ENCODE data around the gene DNAAF3. TPM values are rescaled to one million over a fixed set of nuclear protein-coding genes. Genes with fewer than 3 reads are reported as not detected.

The DNAAF3 gene
- total RNA-seq, 2 experiments from 2014 or later, result not detected

- no peak overlapping the region for H3K27ac Mint-ChIP-seq
- ChIA-PET POLR2A (interaction anchor here (0.6 kb wide), 1 partner anchor 243 kb away, joined by 5 read pairs; no protein-coding TSS in a partner anchor), CTCF (interaction anchor here (0.7 to 2.3 kb wide), 6 partner anchors 10 to 366 kb away, joined by 3 to 10 read pairs (median 6); no protein-coding TSS in a partner anchor)
- peaks cover 4% of the 10 kb centered on the region for H3K4me1 Mint-ChIP-seq
- H3K4me3 Mint-ChIP-seq, result no peak overlapping the region
- H3K36me3 Mint-ChIP-seq (ENCODE audit: low read depth), result no peaks in the 10 kb centered on the region
- no peak for DNase-seq
- peaks cover 23% of the 10 kb centered on the region for H3K27me3 Mint-ChIP-seq
- no peaks in the 10 kb centered on the region for H3K9me3 Mint-ChIP-seq
Observed at GRCh38 chr19:55141696-55142095, 24.7 kb downstream of the DNAAF3 start.

GRCh38 chr19:55137915-55138314 is 28.5 kb downstream of the DNAAF3 start:
- Mint-ChIP-seq H3K27ac (no peak overlapping the region), H3K4me3 (no peak overlapping the region), H3K9me3 (no peaks in the 10 kb centered on the region), H3K27me3 (peaks cover 12% of the 10 kb centered on the region), H3K4me1 (peaks cover 2% of the 10 kb centered on the region), H3K36me3 (ENCODE audit: low read depth) (no peaks in the 10 kb centered on the region)
- no peak for DNase-seq
- ChIA-PET POLR2A (no interaction called here), CTCF (interaction anchor here (1.2 kb wide), 1 partner anchor 366 kb away, joined by 3 read pairs; no protein-coding TSS in a partner anchor)

GRCh38 chr19:55136399-55137102 is 29.9 kb downstream of the DNAAF3 start:
- no peak overlapping the region for H3K27ac Mint-ChIP-seq
- peaks cover 2% of the 10 kb centered on the region for H3K4me1 Mint-ChIP-seq
- H3K27me3 Mint-ChIP-seq, result peaks cover 15% of the 10 kb centered on the region
- H3K4me3 Mint-ChIP-seq, result no peak overlapping the region
- no peaks in the 10 kb centered on the region for H3K36me3 Mint-ChIP-seq (ENCODE audit: low read depth)
- ChIA-PET POLR2A (interaction anchor here (0.6 kb wide), 1 partner anchor 256 kb away, joined by 3 read pairs; no protein-coding TSS in a partner anchor), CTCF (interaction anchor here (1.1 to 1.2 kb wide), 2 partner anchors 47 to 255 kb away, joined by 3 to 5 read pairs; no protein-coding TSS in a partner anchor)
- H3K9me3 Mint-ChIP-seq, result no peaks in the 10 kb centered on the region
- DNase-seq, result no peak

- H3K4me3 Mint-ChIP-seq, result no peak overlapping the region
- no peak for DNase-seq
- H3K27ac Mint-ChIP-seq, result no peak overlapping the region
- POLR2A ChIA-PET, result no interaction called here
- peaks cover 18% of the 10 kb centered on the region for H3K27me3 Mint-ChIP-seq
- no peaks in the 10 kb centered on the region for H3K9me3 Mint-ChIP-seq
- H3K36me3 Mint-ChIP-seq (ENCODE audit: low read depth), result no peaks in the 10 kb centered on the region
- CTCF ChIA-PET, result no interaction called here
- no peaks in the 10 kb centered on the region for H3K4me1 Mint-ChIP-seq
Observed at GRCh38 chr19:55134736-55135135, 31.7 kb downstream of the DNAAF3 start.

DNA sequence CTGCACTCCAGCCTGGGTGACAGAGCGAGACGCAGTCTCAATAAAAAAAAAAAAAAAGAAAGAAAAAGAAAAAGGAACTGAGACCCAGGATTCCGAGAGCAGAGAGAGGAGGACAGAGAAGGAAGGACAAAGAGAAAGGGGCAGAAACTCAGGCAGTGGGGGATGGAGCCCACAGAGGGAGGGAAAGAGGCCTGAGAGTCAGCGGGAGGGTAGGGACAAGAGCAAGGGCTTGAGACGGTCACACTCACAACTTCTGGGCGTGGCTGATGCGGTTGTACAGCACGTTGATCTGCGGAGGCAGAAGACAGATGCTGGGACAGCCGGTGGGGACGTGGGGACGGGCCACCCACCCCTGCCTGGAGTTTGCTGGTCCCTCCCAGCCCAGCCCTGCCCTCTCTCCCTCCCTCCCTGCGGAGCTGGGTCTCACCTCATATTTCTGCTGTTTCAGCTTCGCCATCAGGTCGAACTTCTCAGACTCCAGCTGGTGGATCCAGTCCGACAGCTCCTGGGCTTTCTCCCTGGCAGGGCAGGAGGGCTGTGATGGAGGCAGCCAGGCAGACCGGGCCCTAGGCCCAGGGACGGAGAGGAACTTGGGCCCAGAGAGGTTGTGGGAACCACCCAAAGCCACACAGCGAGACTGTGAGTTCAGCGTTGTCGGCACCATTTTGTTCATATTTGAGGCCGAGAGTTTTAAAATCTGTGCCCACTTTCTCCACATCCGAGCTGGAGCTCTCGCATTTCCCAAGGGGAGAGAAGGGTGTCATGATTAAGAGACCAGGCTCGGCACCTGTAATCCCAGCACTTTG is 32.6 kb downstream of the DNAAF3 start:
- no peak overlapping the region for H3K4me3 Mint-ChIP-seq
- POLR2A ChIA-PET, result no interaction called here

DNA sequence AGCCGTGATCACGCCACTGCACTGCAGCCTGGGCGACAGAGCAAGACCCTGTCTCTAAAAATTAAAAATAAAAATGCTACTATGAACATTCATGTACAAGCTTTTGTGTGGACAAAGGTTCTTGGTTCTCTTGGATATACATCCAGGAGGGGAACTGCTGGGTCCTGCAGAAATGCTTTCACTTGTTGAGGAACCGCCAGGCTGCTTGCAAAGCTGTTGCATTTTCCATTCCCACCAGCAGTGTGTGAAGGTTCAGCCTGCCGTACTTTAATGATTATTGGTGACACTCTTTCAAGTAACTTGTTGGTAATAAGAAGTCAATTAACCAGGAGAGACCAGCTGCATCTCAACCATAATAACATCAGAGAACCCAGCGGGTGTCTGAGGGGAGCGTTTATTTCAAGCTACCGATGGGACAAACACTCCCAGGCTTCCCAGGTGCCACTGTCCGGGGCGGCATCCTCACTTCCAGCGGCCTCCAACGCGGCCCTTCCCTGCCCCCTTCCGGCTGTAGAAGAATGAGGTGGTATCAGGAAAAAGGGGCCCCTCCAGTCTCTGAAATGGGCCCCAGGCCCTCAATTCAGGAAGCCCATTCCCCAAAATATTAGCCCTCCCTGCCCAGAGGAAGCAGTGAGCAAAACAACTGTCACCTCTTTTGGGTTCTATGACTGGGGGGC is 33.8 kb downstream of the DNAAF3 start:
- Mint-ChIP-seq H3K4me3 (no peak overlapping the region), H3K36me3 (ENCODE audit: low read depth) (no peaks in the 10 kb centered on the region), H3K4me1 (no peaks in the 10 kb centered on the region), H3K27ac (no peak overlapping the region), H3K27me3 (peaks cover 19% of the 10 kb centered on the region), H3K9me3 (no peaks in the 10 kb centered on the region)
- DNase-seq, result no peak
- CTCF ChIA-PET, result interaction anchor here (1.1 to 1.2 kb wide), 2 partner anchors 25 to 251 kb away, joined by 3 to 4 read pairs; partner anchors contain the start of gene TNNI3
- POLR2A ChIA-PET, result no interaction called here

More for the DNA sequence above, 32.6 kb downstream of the DNAAF3 start:
- Mint-ChIP-seq H3K4me1 (no peaks in the 10 kb centered on the region), H3K27me3 (peaks cover 19% of the 10 kb centered on the region), H3K36me3 (ENCODE audit: low read depth) (no peaks in the 10 kb centered on the region), H3K27ac (no peak overlapping the region), H3K9me3 (no peaks in the 10 kb centered on the region)
- no peak for DNase-seq
- CTCF ChIA-PET, result no interaction called here

- H3K27me3 Mint-ChIP-seq, result peaks cover 21% of the 10 kb centered on the region
- H3K4me1 Mint-ChIP-seq, result no peaks in the 10 kb centered on the region
- DNase-seq, result no peak
- no peak overlapping the region for H3K27ac Mint-ChIP-seq
- no peak overlapping the region for H3K4me3 Mint-ChIP-seq
- H3K36me3 Mint-ChIP-seq (ENCODE audit: low read depth), result no peaks in the 10 kb centered on the region
- no peaks in the 10 kb centered on the region for H3K9me3 Mint-ChIP-seq
- ChIA-PET POLR2A (no interaction called here), CTCF (no interaction called here)
Observed at GRCh38 chr19:55131421-55131820, 35.0 kb downstream of the DNAAF3 start.

DNA sequence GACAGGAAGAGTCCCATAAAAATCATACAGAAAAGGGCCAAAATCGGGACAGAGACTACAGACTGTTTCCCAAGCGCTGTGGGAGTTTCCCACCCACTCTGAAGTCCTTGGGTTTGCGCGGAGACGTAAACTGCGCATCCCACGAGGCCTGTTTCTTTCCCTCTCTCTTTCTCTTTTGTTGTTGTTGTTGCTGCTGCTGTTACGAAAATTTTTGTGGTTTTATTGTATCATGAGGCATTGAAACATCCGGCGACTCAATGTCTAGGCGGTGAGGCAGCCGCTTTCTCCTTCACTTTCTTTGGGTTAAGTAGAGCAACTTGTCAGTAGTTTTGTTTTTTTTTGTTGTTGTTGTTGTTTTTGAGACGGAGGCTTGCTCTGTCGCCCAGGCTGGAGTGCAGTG is 47.4 kb downstream of the DNAAF3 start:
- peak overlapping the region; percentile 97 for H3K27ac Mint-ChIP-seq
- H3K9me3 Mint-ChIP-seq, result no peaks in the 10 kb centered on the region
- ChIA-PET POLR2A (no interaction called here), CTCF (no interaction called here)
- peaks cover 17% of the 10 kb centered on the region for H3K27me3 Mint-ChIP-seq
- peaks cover 38% of the 10 kb centered on the region for H3K4me1 Mint-ChIP-seq
- peak; percentile 49 for DNase-seq
- H3K4me3 Mint-ChIP-seq, result peak overlapping the region; percentile 100
- peaks cover 11% of the 10 kb centered on the region for H3K36me3 Mint-ChIP-seq (ENCODE audit: low read depth)

- Mint-ChIP-seq H3K9me3 (no peaks in the 10 kb centered on the region), H3K36me3 (ENCODE audit: low read depth) (peaks cover 11% of the 10 kb centered on the region), H3K4me1 (peaks cover 38% of the 10 kb centered on the region), H3K27ac (peak overlapping the region; percentile 97), H3K4me3 (peak overlapping the region; percentile 100), H3K27me3 (peaks cover 11% of the 10 kb centered on the region)
- DNase-seq, result peak; percentile 30
- CTCF ChIA-PET, result interaction anchor here (1.1 to 1.2 kb wide), 2 partner anchors 31 to 385 kb away, joined by 3 read pairs; no protein-coding TSS in a partner anchor
- POLR2A ChIA-PET, result interaction anchor here (0.6 kb wide), 1 partner anchor 53 kb away, joined by 7 read pairs; no protein-coding TSS in a partner anchor
Observed at GRCh38 chr19:55118401-55118991, 47.9 kb downstream of the DNAAF3 start.

DNA sequence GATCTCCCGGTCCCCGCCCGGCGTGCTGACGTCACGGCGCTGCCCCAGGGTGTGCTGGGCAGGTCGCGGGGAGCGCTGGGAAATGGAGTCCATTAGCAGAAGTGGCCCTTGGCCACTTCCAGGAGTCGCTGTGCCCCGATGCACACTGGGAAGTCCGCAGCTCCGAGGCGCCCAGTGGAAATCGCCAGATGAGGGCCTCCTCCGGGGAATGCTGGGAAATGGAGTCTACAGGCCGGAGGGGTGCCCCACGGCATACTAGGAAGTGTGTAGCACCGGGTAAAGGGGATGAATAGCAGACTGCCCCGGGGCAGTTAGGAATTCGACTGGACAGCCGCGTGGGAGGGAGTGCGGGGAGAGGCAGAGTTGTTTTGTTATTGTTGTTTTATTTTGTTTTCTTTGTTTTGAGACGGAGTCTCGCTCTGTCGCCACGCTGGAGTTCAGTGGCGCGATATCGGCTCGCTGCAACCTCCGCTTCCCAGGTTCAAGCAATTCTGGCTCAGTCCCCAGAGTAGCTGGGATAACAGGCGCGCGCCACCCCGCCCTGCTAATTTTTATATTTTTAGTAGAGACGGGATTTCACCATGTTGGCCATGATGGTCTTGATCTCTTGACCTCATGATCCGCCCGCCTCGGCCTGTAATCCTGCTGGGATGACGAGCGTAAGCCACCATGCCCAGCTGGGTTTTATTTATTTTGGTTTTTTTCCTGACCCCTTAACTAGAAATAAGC is 48.6 kb downstream of the DNAAF3 start:
- peak; percentile 98 for DNase-seq
- no peaks in the 10 kb centered on the region for H3K9me3 Mint-ChIP-seq
- CTCF ChIA-PET, result interaction anchor here (1.1 to 1.2 kb wide), 2 partner anchors 30 to 386 kb away, joined by 3 read pairs; no protein-coding TSS in a partner anchor
- H3K27ac Mint-ChIP-seq, result peak overlapping the region; percentile 97
- POLR2A ChIA-PET, result interaction anchor here (0.6 to 1.0 kb wide), 3 partner anchors 32 to 135 kb away, joined by 3 to 7 read pairs (median 5); no protein-coding TSS in a partner anchor
- peak overlapping the region; percentile 100 for H3K4me3 Mint-ChIP-seq
- H3K4me1 Mint-ChIP-seq, result peaks cover 38% of the 10 kb centered on the region
- H3K36me3 Mint-ChIP-seq (ENCODE audit: low read depth), result peaks cover 11% of the 10 kb centered on the region
- H3K27me3 Mint-ChIP-seq, result peaks cover 8% of the 10 kb centered on the region

DNA sequence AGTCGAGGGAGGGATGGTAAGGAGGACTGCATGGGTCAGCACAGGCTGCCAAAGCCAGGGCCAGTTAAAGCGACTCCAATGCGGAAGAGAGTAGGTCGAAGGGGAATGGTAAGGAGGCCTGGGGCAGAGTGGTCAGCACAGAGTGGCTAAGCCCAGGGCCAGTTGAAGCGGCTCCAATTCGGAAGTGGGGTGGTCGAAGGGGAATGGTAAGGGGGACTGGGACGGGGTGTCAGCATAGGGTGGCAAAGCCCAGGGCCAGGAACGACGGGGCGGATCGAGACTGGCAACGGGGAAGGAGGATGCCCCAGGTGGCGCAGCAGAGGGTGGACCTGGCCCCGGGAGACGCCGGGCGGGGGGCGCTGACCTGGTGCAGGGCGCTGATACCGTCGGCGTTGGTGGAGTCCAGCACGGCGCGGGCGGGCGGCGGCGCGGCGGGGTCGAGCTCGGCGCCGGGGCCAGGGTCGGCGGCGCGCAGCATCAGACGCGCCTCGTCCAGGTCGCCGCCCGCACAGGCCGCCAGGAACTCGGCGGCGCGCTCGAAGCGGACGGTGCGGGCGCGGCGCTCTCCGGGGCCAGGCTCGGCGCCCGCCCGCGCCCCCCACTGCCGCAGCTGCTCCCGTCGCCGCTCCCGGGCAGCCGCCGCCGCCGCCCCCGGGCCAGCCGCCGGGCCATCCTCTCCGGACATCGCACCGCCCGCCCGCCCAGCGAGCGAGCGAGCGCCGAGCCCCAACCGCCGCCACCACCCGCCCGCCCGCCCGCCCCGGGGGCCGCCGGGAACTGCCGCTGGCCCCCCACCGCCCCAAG is 49.4 kb downstream of the DNAAF3 start, which contains the start of gene PPP1R12C:
Gene PPP1R12C, minus strand, starts transcription at position 779 of the 804 bp plus-strand sequence. Its CDS starts 94 bp downstream, at position 685.
- Mint-ChIP-seq H3K4me3 (peak within 1 kb of the TSS; percentile 100), H3K27me3 (peaks cover 8% of the 10 kb centered on the region), H3K9me3 (no peaks in the 10 kb centered on the region), H3K27ac (peak within 1 kb of the TSS; percentile 97), H3K4me1 (peaks cover 38% of the 10 kb centered on the region), H3K36me3 (ENCODE audit: low read depth) (peaks cover 11% of the 10 kb centered on the region)
- ChIA-PET POLR2A (interaction anchor here (1.0 kb wide), 2 partner anchors 32 to 136 kb away, joined by 3 to 5 read pairs; no protein-coding TSS in a partner anchor), CTCF (interaction anchor here (0.9 to 1.2 kb wide), 3 partner anchors 11 to 387 kb away, joined by 3 to 4 read pairs (median 3); no protein-coding TSS in a partner anchor)
- DNase-seq, result peak; percentile 16
